Inferior parietal cortex (tissue), 1 donor: ENCODE measurements around the gene RBMS3.

Experiments used
- DNase-seq: peaks from one replicate; pipeline ENCODE4 v3.0.0-alpha.2; 2016; ENCODE audit errors: extremely low spot score

The RBMS3 gene

DNA sequence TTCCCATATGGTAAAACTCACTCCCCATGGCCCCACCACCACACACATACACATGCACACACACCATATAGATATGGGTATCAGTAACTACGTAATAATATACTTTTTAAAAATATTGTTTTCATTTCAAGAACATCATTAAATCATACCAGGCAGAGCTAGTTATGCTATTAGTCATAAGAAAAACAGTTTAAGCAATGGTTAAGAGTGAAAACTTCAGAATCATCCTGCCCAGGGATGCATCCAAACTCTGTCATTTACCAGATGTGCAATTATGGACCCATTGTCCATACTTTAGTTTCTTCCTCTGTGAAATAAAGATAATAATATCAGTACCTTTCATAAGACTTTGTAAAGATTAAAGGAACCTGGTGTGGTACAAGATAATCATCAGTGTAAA is 608.3 kb downstream of the RBMS3 start:
- DNase-seq = no peak

- DNase-seq = no peak
Observed at GRCh38 chr3:29890801-29891200, 609.9 kb downstream of the RBMS3 start.

DNA sequence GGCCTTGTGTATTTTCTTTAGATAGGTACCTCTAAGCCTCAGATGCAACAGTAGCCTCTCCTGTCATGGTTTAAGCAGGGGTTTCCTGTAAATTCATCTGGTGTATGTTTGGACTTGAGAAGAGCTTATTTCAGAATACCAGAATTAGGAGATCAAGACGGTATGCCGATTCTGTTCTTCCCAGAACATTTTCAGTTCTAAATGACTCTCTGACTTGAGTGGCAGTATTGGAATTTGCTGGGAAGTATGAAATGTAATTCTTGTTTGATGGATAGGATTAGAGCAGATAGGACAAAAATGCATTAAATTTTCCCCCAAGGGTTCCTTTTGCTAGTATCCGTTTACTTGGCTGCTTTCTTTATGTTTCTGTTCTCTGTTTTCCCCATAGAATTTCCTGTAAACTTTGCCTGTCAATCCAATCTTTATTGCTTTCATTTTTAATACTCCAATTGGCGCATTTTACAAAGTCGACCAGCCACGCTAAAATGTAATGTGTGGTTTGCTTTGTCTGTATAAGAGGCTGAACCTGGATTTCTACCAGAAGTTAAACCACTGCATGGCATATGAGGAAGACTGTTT is 612.2 kb downstream of the RBMS3 start:
- DNase-seq = no peak

DNA sequence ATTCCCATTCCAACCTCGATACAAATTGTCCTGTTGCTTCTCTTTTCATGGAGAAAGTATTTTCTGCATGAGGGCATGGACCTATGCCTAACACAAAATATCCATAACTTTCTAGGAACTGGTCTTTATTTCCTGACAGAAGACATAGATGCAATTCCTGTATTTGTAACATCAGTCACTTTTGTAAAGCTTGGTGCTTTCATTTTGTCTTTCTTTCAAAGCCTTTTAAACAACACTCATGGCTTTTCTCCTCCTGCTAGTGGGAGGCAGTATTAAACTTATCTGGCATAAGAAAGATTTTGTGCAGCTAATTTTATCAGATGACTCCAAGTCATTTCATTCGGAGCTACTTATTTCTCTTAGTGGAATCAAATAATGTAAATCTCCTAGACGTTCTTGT is 616.0 kb downstream of the RBMS3 start:
- no peak for DNase-seq

- no peak for DNase-seq
Observed at GRCh38 chr3:29898171-29898965, 617.5 kb downstream of the RBMS3 start.

GRCh38 chr3:29899021-29899420 is 618.1 kb downstream of the RBMS3 start:
- no peak for DNase-seq

GRCh38 chr3:29901097-29901496 is 620.2 kb downstream of the RBMS3 start:
- no peak for DNase-seq

DNA sequence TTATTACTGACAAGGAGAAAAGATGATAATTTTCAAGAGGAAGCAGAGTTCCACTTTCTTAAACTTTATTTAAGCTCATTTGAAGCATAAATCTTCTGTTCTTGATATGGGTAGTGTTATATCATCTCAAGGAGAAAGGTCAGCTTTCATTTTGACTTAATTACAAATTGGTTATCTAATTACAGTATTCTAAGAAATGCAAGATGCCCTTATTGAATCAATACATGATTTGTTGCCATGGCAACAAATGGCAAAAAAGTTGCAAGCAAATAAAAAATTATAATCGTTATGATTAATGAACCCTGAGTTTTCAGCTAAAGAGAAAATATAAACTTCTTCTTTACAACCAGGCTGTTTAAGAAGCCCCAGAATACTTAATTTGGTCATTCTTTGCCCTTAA is 622.7 kb downstream of the RBMS3 start:
- no peak for DNase-seq

DNA sequence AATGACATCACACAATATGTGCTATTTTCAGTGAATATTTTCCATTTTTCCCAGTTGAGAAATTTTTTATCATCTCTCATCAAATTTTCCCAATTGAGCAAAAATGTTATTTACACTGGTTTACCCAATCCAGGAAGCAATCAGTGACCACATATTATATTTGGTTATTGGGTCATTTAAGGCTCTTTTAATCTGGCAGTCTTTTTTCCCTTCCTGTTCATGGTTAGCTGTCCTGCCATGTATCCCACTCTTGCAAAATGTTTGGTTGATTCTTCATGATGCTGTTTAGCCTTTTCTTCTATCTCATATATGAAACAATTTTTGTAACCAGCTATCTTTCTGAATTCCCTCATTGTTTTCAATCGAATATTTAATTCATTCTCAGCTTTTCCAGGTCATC is 626.0 kb downstream of the RBMS3 start:
- no peak for DNase-seq

DNA sequence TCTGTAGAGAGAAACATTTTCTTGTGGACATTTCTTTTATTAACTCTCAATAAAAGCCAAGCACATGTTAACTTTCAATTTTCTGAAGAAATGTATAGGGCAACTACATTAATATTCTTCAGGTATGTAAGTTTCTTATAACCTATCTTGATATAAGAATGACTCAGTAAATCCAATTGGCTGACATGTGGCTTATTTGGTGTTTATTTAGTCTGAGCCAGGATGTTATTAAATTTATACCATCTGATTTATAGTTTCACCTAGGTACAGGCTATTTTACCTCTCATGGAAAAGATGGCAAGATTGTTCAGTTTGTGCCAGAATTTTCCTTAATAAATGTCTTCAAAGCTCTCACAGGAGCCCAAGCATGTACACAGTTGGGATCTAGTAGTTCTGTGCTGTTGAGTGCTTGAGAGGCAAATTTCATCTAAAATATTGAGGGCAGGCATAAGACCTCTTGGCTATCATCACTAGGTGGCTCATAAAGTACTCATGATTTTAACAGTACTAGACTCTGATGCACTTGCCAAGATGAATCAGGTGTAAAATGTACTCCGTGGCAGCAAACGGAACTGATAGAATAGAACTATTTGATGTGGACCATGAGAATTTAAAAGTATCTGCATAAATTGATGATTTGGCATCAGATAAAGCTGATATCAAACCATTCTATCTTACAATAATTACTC is 631.9 kb downstream of the RBMS3 start:
- DNase-seq = no peak

DNA sequence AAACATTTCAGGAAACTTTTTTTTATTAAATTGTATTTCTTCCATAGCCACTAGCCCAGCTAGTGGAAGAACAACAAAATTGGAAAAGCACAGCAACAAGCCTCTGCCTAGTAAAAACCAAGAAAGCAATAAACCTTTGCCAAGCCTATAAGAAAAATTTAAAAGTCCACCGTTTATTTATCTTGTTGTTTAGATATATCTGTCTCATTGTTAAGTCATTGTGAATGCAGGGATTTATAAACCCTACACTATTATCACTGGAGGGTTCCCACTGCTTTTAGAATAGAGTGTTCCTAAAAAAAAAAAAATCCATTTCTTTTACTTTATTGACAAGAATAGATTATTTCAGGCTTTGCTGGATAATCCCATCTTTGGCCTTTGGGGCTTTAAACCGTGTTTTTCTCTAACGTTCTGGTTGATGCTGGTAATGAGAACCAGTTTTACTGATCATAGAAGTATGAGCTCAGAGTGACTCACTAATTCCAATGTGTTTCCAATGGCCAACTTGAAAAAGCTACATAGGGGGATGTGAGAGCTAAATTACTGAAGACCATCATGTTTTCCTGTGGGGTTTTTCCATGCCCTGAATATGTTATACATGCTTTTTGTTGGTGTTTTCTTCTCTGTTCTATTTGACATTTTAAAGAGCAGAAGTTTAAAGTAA is 634.1 kb downstream of the RBMS3 start:
- DNase-seq = no peak

DNA sequence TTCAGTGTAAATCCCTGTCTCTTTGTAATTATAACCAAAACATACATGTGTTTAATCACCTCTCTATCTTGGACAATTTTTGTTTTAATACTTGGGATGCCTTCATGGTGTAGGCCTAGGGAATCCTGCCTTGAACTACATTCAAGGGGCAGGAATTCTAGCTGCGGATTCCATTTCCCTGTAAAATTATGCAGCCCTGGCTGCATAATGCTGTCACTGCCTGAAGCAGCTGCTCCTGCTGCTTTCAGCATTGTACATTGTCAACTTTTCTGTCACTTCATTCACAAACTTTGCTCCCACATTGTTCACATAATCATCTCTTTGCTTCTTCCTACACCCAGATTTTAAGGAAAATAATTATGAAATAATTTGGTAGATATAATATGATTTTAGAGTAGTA is 638.7 kb downstream of the RBMS3 start:
- DNase-seq = no peak

DNA sequence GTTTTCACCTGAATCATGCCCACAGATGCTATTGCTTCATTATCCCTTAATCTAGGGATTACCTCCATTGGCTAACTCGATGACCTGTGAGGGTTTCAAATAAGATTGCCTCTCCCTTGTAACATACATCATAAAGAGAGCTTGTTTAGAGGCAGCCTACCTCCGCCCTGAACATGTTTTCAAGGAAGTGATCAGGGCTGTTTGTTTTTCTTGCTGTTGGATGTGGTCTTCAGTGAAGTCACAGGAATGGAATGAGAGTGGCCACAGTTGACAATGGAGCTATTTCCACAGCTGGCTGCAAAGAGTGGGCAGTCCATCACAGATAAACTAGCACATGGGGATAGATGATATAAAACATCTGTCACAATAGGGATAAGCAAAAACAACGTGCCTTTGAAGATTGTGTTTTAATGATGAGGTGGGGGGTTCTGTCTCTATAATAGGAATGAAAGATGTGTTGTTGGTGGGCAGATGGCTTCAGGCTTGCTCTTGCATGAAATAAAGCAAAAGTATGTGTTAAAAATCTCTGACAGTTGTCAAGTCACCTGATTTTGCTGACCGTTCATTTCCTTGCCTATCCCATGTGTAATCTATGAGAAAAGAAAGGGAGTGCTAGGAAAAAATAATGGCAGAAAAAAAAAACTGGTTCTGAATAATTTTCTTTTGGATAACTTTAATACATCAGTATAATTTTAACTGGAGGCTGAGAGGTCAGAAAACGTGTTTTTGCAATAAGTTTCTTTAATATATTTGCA is 642.3 kb downstream of the RBMS3 start:
- no peak for DNase-seq

GRCh38 chr3:29924783-29925561 is 644.1 kb downstream of the RBMS3 start:
- DNase-seq = no peak

GRCh38 chr3:29926378-29926777 is 645.5 kb downstream of the RBMS3 start:
- no peak for DNase-seq

- no peak for DNase-seq
Observed at GRCh38 chr3:29932696-29933325, 651.9 kb downstream of the RBMS3 start.

DNA sequence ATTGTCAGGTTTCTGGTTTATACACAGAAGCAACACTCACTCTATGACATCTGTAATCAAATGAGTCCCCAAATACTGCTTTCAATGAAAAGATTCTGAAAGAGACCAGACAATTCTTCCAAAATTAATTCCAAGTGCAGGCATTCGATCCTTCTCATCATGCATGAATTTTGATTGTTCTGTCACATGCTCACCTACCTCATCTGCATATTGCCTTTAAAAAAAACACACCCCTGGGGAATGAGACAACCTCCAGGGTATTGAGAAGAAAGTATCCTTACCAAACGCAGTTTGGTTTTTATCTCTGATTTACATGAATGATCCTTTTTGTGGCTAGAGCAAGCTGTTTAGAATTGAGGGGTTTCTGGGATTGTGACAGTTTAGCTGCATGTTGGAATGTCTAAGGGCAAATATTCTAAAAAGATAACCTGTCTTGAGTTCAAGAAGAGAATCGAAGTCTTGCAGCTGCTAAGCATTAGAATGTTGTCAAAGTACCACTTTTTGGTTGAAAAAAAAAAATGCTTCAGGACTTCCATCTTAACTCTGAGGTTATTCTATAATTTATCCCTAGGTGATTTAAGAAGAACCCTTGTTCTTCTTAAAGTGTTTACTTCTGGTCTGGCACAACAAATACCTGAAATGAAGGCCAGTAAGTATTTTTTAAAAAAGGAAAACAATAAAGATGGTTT is 653.1 kb downstream of the RBMS3 start:
- DNase-seq = no peak

DNA sequence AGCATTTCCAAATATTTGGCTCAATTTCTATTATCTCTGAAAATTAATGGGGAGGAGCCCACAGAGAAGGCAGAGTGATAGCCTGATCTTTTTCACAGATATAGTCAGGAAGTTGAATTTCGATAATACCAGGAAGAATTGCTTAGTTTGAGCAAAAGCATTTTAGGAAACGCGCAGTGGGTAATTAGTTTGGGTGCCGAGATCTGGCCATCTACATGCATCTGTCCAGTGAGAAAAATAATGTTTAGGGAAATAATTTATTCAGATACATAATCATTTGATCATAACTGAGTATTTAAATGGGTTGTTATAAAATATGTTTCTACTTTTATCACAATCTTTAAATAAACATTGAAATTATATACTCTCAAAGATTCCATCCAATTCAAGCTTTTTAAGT is 653.9 kb downstream of the RBMS3 start:
- DNase-seq = no peak

- DNase-seq = no peak
Observed at GRCh38 chr3:29936054-29936453, 655.2 kb downstream of the RBMS3 start.

DNA sequence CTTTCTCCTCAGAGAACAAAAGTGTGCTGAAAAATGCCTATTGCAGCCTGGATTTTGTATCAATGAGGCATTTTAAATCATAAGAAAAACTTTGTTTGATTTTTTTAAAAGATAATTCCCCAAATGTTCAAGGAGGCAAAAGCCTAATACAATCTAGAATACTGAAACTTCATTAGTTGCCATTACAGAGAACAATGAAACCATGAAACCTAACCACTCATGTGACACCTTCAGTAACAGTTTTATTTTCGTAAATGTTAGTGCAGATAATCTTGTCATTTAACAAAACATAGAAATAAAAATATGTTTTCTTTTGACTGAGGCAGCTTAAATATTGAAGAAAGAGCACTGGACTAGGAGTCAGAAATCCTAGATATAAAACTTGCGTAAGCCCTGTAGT is 655.9 kb downstream of the RBMS3 start:
- no peak for DNase-seq
